Fibroblast of lung (primary cell): Measurements from ENCODE around the gene PELO. TPM values are rescaled to one million over a fixed set of nuclear protein-coding genes. Genes with fewer than 3 reads are reported as not detected.
A peak's percentile ranks its signal among the peaks of the same experiment; 100 is the strongest.

ENCODE experiments used
- DNase-seq, 2 donors: peaks; one replicate each; pipeline versions ENCODE4 v3.0.0 to v3.0.0-alpha.2; 2010; ENCODE audit warnings: low read depth in 2 of 2
- H2AFZ ChIP-seq: 2 replicates; pipeline ENCODE4 v1.5.1; 2012; ENCODE audit warnings: low read length, control low read depth, inconsistent platforms
- H3K27ac ChIP-seq: 2 replicates; pipeline ENCODE4 v1.5.1; 2011; ENCODE audit warnings: low read length, control low read depth; ENCODE audit not compliant: insufficient read depth
- H3K27me3 ChIP-seq: 2 replicates; pipeline ENCODE4 v1.5.1; 2011; ENCODE audit warnings: mild to moderate bottlenecking, low read length; ENCODE audit not compliant: control insufficient read depth, insufficient read depth
- H3K36me3 ChIP-seq: 2 replicates; pipeline ENCODE4 v1.5.1; 2011; ENCODE audit warnings: low read length; ENCODE audit not compliant: control insufficient read depth, insufficient read depth
- H3K4me1 ChIP-seq: 2 replicates; pipeline ENCODE4 v1.5.1; 2011; ENCODE audit warnings: low read length; ENCODE audit not compliant: control insufficient read depth, insufficient read depth; ENCODE audit errors: extremely low read depth
- H3K4me2 ChIP-seq: 2 replicates; pipeline ENCODE4 v1.5.1; 2011; ENCODE audit warnings: low read length, control low read depth; ENCODE audit not compliant: insufficient read depth; ENCODE audit errors: extremely low read depth
- H3K4me3 ChIP-seq, 4 experiments: fragments of 200-600 bp in 1 of 4; sonication (generic) in 1 of 4; replicated peaks in 1 of 4; 2 replicates each; pipeline ENCODE4 v1.5.1; 2011 to 2016; ENCODE audit warnings: low read length in 4 of 4, low read depth in 3 of 4, mild to moderate bottlenecking in 3 of 4, control low read depth in 2 of 4, inconsistent platforms in 1 of 4, mixed read lengths in 1 of 4; ENCODE audit not compliant: insufficient read depth in 1 of 4; ENCODE audit errors: control extremely low read depth in 1 of 4
- H3K79me2 ChIP-seq: 2 replicates; pipeline ENCODE4 v1.5.1; 2012; ENCODE audit warnings: mild to moderate bottlenecking, low read length, inconsistent platforms; ENCODE audit not compliant: control insufficient read depth, insufficient read depth
- H3K9ac ChIP-seq: 2 replicates; pipeline ENCODE4 v1.5.1; 2011; ENCODE audit warnings: mild to moderate bottlenecking, low read length, control low read depth; ENCODE audit not compliant: insufficient read depth
- H3K9me3 ChIP-seq: 2 replicates; pipeline ENCODE4 v1.5.1; 2012; ENCODE audit warnings: low read depth, low read length; ENCODE audit not compliant: control insufficient read depth, insufficient read depth
- H4K20me1 ChIP-seq: 2 replicates; pipeline ENCODE4 v1.5.1; 2011; ENCODE audit warnings: low read length; ENCODE audit not compliant: control insufficient read depth, insufficient read depth; ENCODE audit errors: extremely low read depth
- EZH2 ChIP-seq: IDR thresholded peaks from 2 replicates; pipeline ENCODE4 v1.5.1; 2012; ENCODE audit warnings: low read length, control low read depth, mild to moderate bottlenecking; ENCODE audit errors: missing control alignments
- polyA plus RNA-seq, 2 donors: library from polyadenylated mRNA; depleted of rRNA in 1 of 2; stranded (reverse) in 1 of 2; unstranded in 1 of 2; fragments of >200 nt; gene quantifications; 2 replicates each; pipeline ENCODE4 v1.2.1, GENCODE V29; 2011 to 2012; ENCODE audit warnings: missing spikeins in 1 of 2
- total RNA-seq: library from RNA; depleted of rRNA; stranded (reverse); fragments of >200 nt; gene quantifications from 2 replicates; pipeline ENCODE4 v1.2.1, GENCODE V29; 2014
- TF ChIP-seq, protein P1 (sequence below), 2 donors: IDR thresholded peaks in 1 of 2; conservative IDR thresholded peaks in 1 of 2; 1 replicate in 1 of 2; 2 replicates in 1 of 2; pipeline ENCODE4 v1.5.1; 2011 to 2012; ENCODE audit warnings: low read length in 2 of 2, control low read depth in 1 of 2, inconsistent platforms in 1 of 2, low read depth in 1 of 2, mild to moderate bottlenecking in 1 of 2

PELO gene
- total and polyA plus RNA-seq, 2 donors (not counting 1 experiment from before 2014, with no cell fraction given) = 30.5 to 45.2 TPM

DNA sequence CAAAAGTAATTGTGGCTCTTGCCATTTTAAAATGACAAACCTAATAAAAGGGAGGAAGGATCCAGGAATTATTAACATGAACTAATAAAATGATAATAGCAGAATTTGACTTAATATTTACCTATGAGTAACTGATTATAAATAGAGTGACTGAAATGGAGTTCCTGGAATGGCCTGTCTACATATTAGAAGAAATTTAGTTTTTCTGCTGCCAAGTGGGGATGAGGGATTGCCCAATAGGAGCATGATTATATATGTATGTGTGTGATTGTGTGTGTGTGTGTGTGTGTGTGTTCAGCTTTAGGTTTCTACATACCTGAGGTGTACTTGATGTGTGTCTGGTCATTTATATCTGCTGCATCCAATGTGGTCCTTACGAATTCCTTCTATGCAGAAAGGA lies 36.6 kb upstream of the PELO start:
- peak in 1 of 2 donors; percentile 40 for DNase-seq
- Histone ChIP-seq H3K4me1 (no peaks in the 10 kb centered on the region), H3K9me3 (no peaks in the 10 kb centered on the region), H4K20me1 (no peaks in the 10 kb centered on the region), H3K27me3 (no peaks in the 10 kb centered on the region), H2AFZ (no peak overlapping the region), H3K4me2 (no peak overlapping the region), H3K4me3 (no peak overlapping the region), H3K79me2 (no peaks in the 10 kb centered on the region), H3K36me3 (no peaks in the 10 kb centered on the region), H3K27ac (no peak overlapping the region), H3K9ac (no peak overlapping the region)
- no peak for TF ChIP-seq EZH2
- TF ChIP-seq, protein P1, sequence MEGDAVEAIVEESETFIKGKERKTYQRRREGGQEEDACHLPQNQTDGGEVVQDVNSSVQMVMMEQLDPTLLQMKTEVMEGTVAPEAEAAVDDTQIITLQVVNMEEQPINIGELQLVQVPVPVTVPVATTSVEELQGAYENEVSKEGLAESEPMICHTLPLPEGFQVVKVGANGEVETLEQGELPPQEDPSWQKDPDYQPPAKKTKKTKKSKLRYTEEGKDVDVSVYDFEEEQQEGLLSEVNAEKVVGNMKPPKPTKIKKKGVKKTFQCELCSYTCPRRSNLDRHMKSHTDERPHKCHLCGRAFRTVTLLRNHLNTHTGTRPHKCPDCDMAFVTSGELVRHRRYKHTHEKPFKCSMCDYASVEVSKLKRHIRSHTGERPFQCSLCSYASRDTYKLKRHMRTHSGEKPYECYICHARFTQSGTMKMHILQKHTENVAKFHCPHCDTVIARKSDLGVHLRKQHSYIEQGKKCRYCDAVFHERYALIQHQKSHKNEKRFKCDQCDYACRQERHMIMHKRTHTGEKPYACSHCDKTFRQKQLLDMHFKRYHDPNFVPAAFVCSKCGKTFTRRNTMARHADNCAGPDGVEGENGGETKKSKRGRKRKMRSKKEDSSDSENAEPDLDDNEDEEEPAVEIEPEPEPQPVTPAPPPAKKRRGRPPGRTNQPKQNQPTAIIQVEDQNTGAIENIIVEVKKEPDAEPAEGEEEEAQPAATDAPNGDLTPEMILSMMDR (conservative IDR thresholded peaks at IDR 0.05 in 1 of 2, IDR thresholded peaks at IDR 0.05 in 1 of 2; ENCODE audit: low read depth in 1 of 2, low read length in 2 of 2) = no peak

DNA sequence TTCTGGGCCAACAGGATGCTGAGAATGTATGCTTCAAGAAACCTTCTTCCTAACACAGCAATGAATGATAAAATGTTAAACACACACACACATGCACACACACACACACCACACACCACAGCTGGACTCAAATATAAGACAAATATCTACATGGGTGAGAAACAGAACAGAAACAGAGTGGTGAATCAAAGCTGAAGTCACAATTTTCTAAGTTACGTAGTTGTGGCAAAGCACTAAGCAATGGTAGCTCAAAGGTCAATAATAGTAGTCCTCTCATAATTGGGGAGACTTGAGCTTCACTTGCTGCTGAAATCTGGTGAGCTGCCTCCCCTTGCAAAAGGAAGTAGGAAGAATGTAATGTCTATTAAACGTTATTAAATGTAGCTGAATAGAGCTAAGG lies 33.7 kb upstream of the PELO start:
- Histone ChIP-seq H3K27me3 (no peaks in the 10 kb centered on the region), H3K36me3 (no peaks in the 10 kb centered on the region), H3K9ac (no peak overlapping the region), H3K9me3 (no peaks in the 10 kb centered on the region), H3K4me1 (no peaks in the 10 kb centered on the region), H3K4me2 (no peak overlapping the region), H3K79me2 (no peaks in the 10 kb centered on the region), H4K20me1 (no peaks in the 10 kb centered on the region), H3K27ac (no peak overlapping the region), H3K4me3 (no peak overlapping the region), H2AFZ (no peak overlapping the region)
- no peak for TF ChIP-seq EZH2
- TF ChIP-seq, protein P1 (conservative IDR thresholded peaks at IDR 0.05 in 1 of 2, IDR thresholded peaks at IDR 0.05 in 1 of 2; ENCODE audit: low read depth in 1 of 2, low read length in 2 of 2) = no peak
- no peak for DNase-seq

DNA sequence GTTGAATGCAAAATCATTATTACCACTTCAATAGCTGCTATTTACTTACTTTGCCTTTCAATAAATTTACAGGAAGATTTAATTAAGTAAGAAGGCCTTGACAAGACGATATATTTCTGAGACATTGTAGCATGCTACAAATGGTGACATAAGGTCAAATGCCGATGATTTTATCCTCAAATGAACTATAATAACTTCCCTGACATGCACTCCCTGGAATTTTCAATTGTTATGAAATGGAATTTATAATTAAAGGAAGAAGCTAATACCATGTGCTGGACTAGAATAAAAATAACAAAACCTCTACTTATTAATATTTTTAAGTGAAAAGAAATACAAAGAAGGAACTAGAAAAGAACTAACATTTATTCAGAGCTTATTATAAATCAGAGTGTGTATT lies 30.2 kb upstream of the PELO start:
- Histone ChIP-seq H3K4me1 (no peaks in the 10 kb centered on the region), H3K79me2 (no peaks in the 10 kb centered on the region), H3K27me3 (no peaks in the 10 kb centered on the region), H3K4me3 (no peak overlapping the region), H3K4me2 (no peak overlapping the region), H3K36me3 (no peaks in the 10 kb centered on the region), H2AFZ (no peak overlapping the region), H3K27ac (no peak overlapping the region), H3K9me3 (no peaks in the 10 kb centered on the region), H3K9ac (no peak overlapping the region), H4K20me1 (no peaks in the 10 kb centered on the region)
- TF ChIP-seq, protein P1 (conservative IDR thresholded peaks at IDR 0.05 in 1 of 2, IDR thresholded peaks at IDR 0.05 in 1 of 2; ENCODE audit: low read depth in 1 of 2, low read length in 2 of 2) = no peak
- no peak for TF ChIP-seq EZH2
- no peak for DNase-seq
